Measurements from ENCODE around the gene GADD45G.

DNA sequence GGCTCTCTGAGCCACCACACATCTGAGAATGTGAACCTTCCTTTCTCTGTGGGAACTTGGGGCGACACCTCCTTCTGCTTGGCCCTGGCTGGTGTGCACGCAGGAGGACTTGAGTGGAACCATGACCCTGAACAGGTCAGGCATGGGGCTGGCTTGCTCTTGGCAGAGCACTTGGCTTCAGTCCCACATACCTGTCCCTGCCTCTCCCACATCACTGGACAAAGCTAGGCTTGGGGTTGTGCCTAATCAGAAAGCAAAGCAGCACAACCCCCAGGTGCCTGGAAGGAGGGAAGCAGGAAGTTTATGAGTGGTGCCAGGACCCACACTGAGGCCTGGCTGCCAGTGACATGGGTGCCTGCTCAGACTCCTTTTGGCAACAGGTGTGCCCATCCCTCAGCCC, 13.2 kb downstream of the GADD45G start:
- TF ChIP-seq ZNF274 (IDR thresholded peaks at IDR 0.05; ENCODE audit: low read depth, low read length) (no peak), YY1 (IDR thresholded peaks at IDR 0.05; ENCODE audit: insufficient read depth, insufficient read length) (no peak), SUZ12 (IDR thresholded peaks at IDR 0.05; ENCODE audit: extremely low read depth, insufficient read depth, insufficient read length) (no peak)
